GM12878 (cell line): ENCODE results near the gene CS. TPM values are rescaled to one million over a fixed set of nuclear protein-coding genes. Genes with fewer than 3 reads are reported as not detected.
A peak's percentile ranks its signal among the peaks of the same experiment; 100 is the strongest.

Source experiments
- ATAC-seq: fragments of 200-7000 bp; cut with Tn5 transposase; 3 replicates; pipeline ENCODE4 v1.9.1; 2020; ENCODE audit warnings: mild to moderate bottlenecking, moderate library complexity
- BruUV-seq: library from RNA; stranded (reverse); fragments of 400-500 nt; replicated peaks from 2 replicates; lab custom pipeline; 2021; lab: Mats Ljungman, UMichigan
- CTCF ChIA-PET: fragments of 300-600 bp; sonication (Branson Sonifier 250); formaldehyde crosslinking; extraction: SDS; loops from one replicate; lab custom pipeline; 2021; ENCODE audit warnings: inconsistent platforms; lab: Yijun Ruan, JAX
- POLR2A ChIA-PET: fragments of 350-600 bp; formaldehyde crosslinking; extraction: SDS; loops from one replicate; lab custom pipeline; 2021; ENCODE audit warnings: inconsistent platforms; lab: Charles Lee
- RAD21 ChIA-PET: fragments of 300-600 bp; sonication (Branson Sonifier 250); formaldehyde crosslinking; loops from one replicate; lab custom pipeline; 2023; ENCODE audit warnings: antibody characterized with exemption; ENCODE audit not compliant: unreplicated experiment; lab: Charles Lee
- SMC1A ChIA-PET: fragments of 300-600 bp; sonication (Branson Sonifier 250); formaldehyde crosslinking; loops from one replicate; lab custom pipeline; 2023; ENCODE audit not compliant: unreplicated experiment, uncharacterized antibody; lab: Charles Lee
- DNase-seq: peaks from one replicate; pipeline ENCODE4 v3.0.0-alpha.2; 2011; ENCODE audit warnings: low read depth, low spot score
- FAIRE-seq: peaks from 3 replicates; lab custom pipeline; 2011; peaks lifted over from hg19 to GRCh38; lab: Jason Lieb, UNC
- H2AFZ ChIP-seq: 2 replicates; pipeline ENCODE4 v1.6.0; 2011; ENCODE audit warnings: low read depth, low read length, control low read depth; ENCODE audit not compliant: control insufficient read depth
- H3K27ac ChIP-seq: 2 replicates; pipeline ENCODE4 v1.5.1; 2011; ENCODE audit warnings: control low read depth; ENCODE audit not compliant: control insufficient read depth, insufficient read depth
- H3K27me3 ChIP-seq, 2 experiments: replicated peaks in 1 of 2; 2 replicates each; pipeline versions ENCODE4 v1.6.0 to v1.6.1; 2011; ENCODE audit warnings: low read length in 1 of 2; ENCODE audit not compliant: control insufficient read depth in 2 of 2, insufficient read depth in 2 of 2
- H3K36me3 ChIP-seq, 2 experiments: 2 replicates each; pipeline ENCODE4 v1.5.1; 2011; ENCODE audit warnings: low read length in 1 of 2; ENCODE audit not compliant: control insufficient read depth in 2 of 2, insufficient read depth in 2 of 2
- H3K4me1 ChIP-seq: 2 replicates; pipeline ENCODE4 v1.6.1; 2011; ENCODE audit warnings: mild to moderate bottlenecking, low read length, moderate library complexity, mixed read lengths; ENCODE audit not compliant: control insufficient read depth, insufficient read depth
- H3K4me2 ChIP-seq: 2 replicates; pipeline ENCODE4 v1.6.0; 2011; ENCODE audit warnings: control low read depth; ENCODE audit not compliant: control insufficient read depth, insufficient read depth
- H3K4me3 ChIP-seq: fragments of 200-600 bp; sonication (generic); 2 replicates; pipeline ENCODE4 v1.5.1; 2016
- H3K79me2 ChIP-seq: 2 replicates; pipeline ENCODE4 v1.6.0; 2011; ENCODE audit warnings: low read length; ENCODE audit not compliant: control insufficient read depth, insufficient read depth
- H3K9ac ChIP-seq: 2 replicates; pipeline ENCODE4 v1.8.0; 2011; ENCODE audit warnings: low read length, control low read depth, mixed read lengths; ENCODE audit not compliant: control insufficient read depth, insufficient read depth
- H3K9me3 ChIP-seq: replicated peaks from 3 replicates; pipeline ENCODE4 v1.5.1; 2011; ENCODE audit warnings: mild to moderate bottlenecking, low read length; ENCODE audit not compliant: control insufficient read depth, insufficient read depth
- H4K20me1 ChIP-seq: 2 replicates; pipeline ENCODE4 v1.6.0; 2011; ENCODE audit not compliant: control insufficient read depth, insufficient read depth
- MTA3 ChIP-seq: IDR thresholded peaks from 2 replicates; pipeline ENCODE4 v1.6.1; 2012; ENCODE audit warnings: low read length, inconsistent platforms, borderline replicate concordance
- SRF ChIP-seq, 2 experiments: IDR thresholded peaks; 2 replicates each; pipeline ENCODE4 v1.6.1; 2011; ENCODE audit warnings: low read depth in 2 of 2, low read length in 2 of 2, mild to moderate bottlenecking in 1 of 2, moderate library complexity in 1 of 2
- ZNF274 ChIP-seq: IDR thresholded peaks from one replicate; pipeline ENCODE4 v1.8.0; 2011; ENCODE audit not compliant: insufficient read length, insufficient read depth
- WGBS: methylation state at CpG from one replicate; pipeline ENCODE4 v1.1.6; 2016; ENCODE audit warnings: low lambda C conversion rate; ENCODE audit not compliant: insufficient replicate concordance, insufficient coverage; ENCODE audit errors: missing lambda C conversion rate; 5-methylcytosine and 5-hydroxymethylcytosine counted together
- in situ Hi-C: fragments of 300-500 bp; cut with MboI; formaldehyde crosslinking; loops from 9 replicates; pipeline ENCODE4 v1.14.3; 2018; ENCODE audit warnings: mixed read lengths
- intact Hi-C: fragments of 100-400 bp; cut with micrococcal nuclease; formaldehyde crosslinking; loops from one replicate; pipeline ENCODE4 v1.14.2; 2022; ENCODE audit not compliant: unreplicated experiment
- polyA plus RNA-seq, 11 experiments: library from polyadenylated mRNA; depleted of rRNA in 4 of 11; unstranded in 6 of 11; stranded (reverse) in 5 of 11; fragments of >200 nt; fragmentation: Nextera tagmentation in 4 of 11; fragmentation: Illumina TruSeq in 1 of 11; extraction: Ambion mirVana in 4 of 11; extraction: Trizol in 1 of 11; gene quantifications; 1 replicate in 1 of 11; 2 replicates in 10 of 11; pipeline versions ENCODE4 v1.2.1 to v1.2.3, GENCODE V29; 2011 to 2016; ENCODE audit warnings: inconsistent platforms in 2 of 11, missing spikeins in 2 of 11, low read depth in 1 of 11
- total RNA-seq, 4 experiments: library from RNA; depleted of rRNA in 3 of 4; stranded (reverse); fragments of >200 nt in 3 of 4; fragmentation: Illumina TruSeq in 1 of 4; extraction: Trizol in 1 of 4; gene quantifications; 2 replicates each; pipeline versions ENCODE4 v1.2.1 to v1.2.3, GENCODE V29; 2013 to 2021
- TF ChIP-seq, protein P1 (sequence below): IDR thresholded peaks from 2 replicates; pipeline ENCODE4 v1.6.1; 2011; ENCODE audit warnings: borderline replicate concordance, low read depth, mild to moderate bottlenecking, moderate library complexity, low read length; ENCODE audit not compliant: insufficient read depth, poor library complexity, severe bottlenecking

Gene CS
- total and polyA plus RNA-seq, 10 of the 15 experiments (the other 5 are each of a cell fraction or from before 2014, with no cell fraction given): 64.9 to 276 (median 139) TPM

DNA sequence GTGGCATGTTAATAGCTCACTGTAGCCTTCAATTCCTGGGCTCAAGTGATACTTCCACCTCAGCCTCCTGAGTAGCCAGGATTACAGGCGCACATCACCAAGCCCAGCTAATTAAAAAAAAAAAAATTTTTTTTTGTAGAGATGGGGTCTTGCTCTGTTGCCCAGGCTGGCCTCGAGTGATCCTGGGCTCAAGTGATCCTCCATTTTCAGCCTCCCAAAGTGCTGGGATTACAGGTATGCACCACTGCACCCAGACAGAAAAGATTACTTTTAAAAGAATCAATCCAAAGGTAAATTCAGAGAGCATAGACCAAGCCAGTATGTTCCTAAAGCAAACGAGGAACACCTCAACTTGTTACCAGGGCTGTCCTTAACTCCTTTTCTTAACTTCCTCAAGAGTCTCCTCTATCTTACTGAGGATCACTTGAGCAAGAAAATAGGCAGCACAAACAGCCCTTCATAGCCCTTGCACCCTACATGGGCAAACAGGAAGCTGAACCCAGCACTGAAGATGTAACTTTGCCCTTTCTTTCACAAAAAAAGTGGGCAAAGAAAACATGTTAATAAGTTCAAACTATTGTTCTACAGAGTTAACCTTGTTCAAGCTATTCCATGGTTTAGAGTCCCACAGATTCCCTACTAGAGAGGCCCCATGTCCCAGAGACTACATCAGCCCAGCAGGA, 11.3 kb downstream of the CS start:
- Histone ChIP-seq H3K36me3 (peaks cover 2 to 27% of the 10 kb centered on the region in 2 experiments; a peak in 3 of 4 replicates), H3K27ac (no peak overlapping the region), H2AFZ (no peak overlapping the region)
- no peak for DNase-seq
- ChIA-PET POLR2A (interaction anchor here (0.5 to 0.6 kb wide), 2 partner anchors 21 to 202 kb away, joined by 3 to 5 read pairs; no protein-coding TSS in a partner anchor), RAD21 (no interaction called here), SMC1A (interaction anchor here (2.1 to 2.6 kb wide), 2 partner anchors 172 to 176 kb away, joined by 5 to 9 read pairs; no protein-coding TSS in a partner anchor)
- WGBS: 82% methylated on average over 3 of the region's 3 CpGs
- in situ Hi-C loops: no loop called here
- no TSS peak for BruUV-seq
- TF ChIP-seq ZNF274 (no peak), SRF (IDR thresholded peaks at IDR 0.05; ENCODE audit: low read depth in 2 of 2, low read length in 2 of 2) (peak; percentile 26 to 66; a peak in 1 of 4 replicates), MTA3 (no peak)
- TF ChIP-seq, protein P1, sequence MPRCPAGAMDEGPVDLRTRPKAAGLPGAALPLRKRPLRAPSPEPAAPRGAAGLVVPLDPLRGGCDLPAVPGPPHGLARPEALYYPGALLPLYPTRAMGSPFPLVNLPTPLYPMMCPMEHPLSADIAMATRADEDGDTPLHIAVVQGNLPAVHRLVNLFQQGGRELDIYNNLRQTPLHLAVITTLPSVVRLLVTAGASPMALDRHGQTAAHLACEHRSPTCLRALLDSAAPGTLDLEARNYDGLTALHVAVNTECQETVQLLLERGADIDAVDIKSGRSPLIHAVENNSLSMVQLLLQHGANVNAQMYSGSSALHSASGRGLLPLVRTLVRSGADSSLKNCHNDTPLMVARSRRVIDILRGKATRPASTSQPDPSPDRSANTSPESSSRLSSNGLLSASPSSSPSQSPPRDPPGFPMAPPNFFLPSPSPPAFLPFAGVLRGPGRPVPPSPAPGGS: no peak
- TF ChIP-seq, all 136 proteins: peak for 1
- no peak for ATAC-seq
- H3K27me3 ChIP-seq: no peaks in the 10 kb centered on the region
- H3K4me1 ChIP-seq: no peaks in the 10 kb centered on the region
- intact Hi-C loops: no loop called here
- no peaks in the 10 kb centered on the region for H4K20me1 ChIP-seq
- CTCF ChIA-PET: interaction anchor here (0.6 to 1.3 kb wide), 4 partner anchors 10 to 175 kb away, joined by 3 to 4 read pairs (median 3); no protein-coding TSS in a partner anchor
- peaks cover 18% of the 10 kb centered on the region for H3K79me2 ChIP-seq
- no peaks in the 10 kb centered on the region for H3K9me3 ChIP-seq
- H3K4me2 ChIP-seq: no peak overlapping the region
- H3K9ac ChIP-seq: no peak overlapping the region
- no peak overlapping the region for H3K4me3 ChIP-seq
- no peak for FAIRE-seq
